Upper lobe of right lung (tissue), 1 donor: ENCODE results near the gene LTB4R. TPM values are rescaled to one million over a fixed set of nuclear protein-coding genes. Genes with fewer than 3 reads are reported as not detected.

Experiments used
- ATAC-seq: fragments of 200-7000 bp; cut with Tn5 transposase; one replicate; pipeline ENCODE4 v1.9.1; 2020; ENCODE audit warnings: mild to moderate bottlenecking, moderate library complexity
- DNase-seq: peaks from one replicate; pipeline ENCODE4 v3.0.0-alpha.2; 2020
- H3K27ac ChIP-seq: fragments of 200-600 bp; one replicate; pipeline ENCODE4 v1.8.0; 2022
- H3K27me3 ChIP-seq: fragments of 200-600 bp; one replicate; pipeline ENCODE4 v1.8.0; 2022; ENCODE audit warnings: mild to moderate bottlenecking
- H3K36me3 ChIP-seq: fragments of 200-600 bp; one replicate; pipeline ENCODE4 v1.8.0; 2022
- H3K4me1 ChIP-seq: fragments of 200-600 bp; one replicate; pipeline ENCODE4 v1.8.0; 2022
- H3K4me3 ChIP-seq: fragments of 200-600 bp; one replicate; pipeline ENCODE4 v1.8.0; 2022; ENCODE audit warnings: mild to moderate bottlenecking
- H3K9me3 ChIP-seq: fragments of 200-600 bp; one replicate; pipeline ENCODE4 v1.8.0; 2022
- intact Hi-C: fragments of 100-400 bp; cut with DNase I; formaldehyde crosslinking; loops from one replicate; pipeline ENCODE4 v1.11.0; 2022
- total RNA-seq: library from RNA; stranded (reverse); fragmentation: NEBNext Ultra II Directional; extraction: Animal tissue kit (Norgen Biotek cat#: 25700); gene quantifications from one replicate; pipeline ENCODE4 v1.2.1, GENCODE V29; 2021
- TF ChIP-seq, protein P1 (sequence below): fragments of 200-600 bp; IDR thresholded peaks from one replicate; pipeline ENCODE4 v1.8.0; 2022; ENCODE audit warnings: antibody characterized with exemption
- donor health status: DM: no; HTN: yes; CAD: no; lungs with severe emphysema.

Gene LTB4R
- total RNA-seq, 1 donor from 2014 or later, result 9.8 TPM

DNA sequence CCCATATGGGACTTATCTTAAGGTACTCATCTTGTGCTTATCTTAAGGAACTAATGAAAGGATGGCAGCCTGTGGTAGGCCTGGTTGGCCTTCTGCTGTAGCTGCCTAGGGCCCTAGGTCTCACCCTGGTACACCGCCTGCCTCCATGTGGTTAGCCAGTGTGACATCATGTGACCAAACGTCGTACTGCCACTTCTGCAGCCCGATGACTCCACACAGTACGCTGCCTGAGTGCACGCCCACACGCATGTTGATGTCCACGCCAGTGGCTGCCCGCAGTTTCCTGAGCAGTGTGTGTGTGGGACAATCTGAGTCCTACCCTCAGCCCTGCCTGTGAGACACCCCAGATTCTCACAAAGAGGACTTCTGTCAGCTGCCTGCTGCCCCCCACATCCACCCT, 18.4 kb downstream of the LTB4R start:
- TF ChIP-seq, protein P1, sequence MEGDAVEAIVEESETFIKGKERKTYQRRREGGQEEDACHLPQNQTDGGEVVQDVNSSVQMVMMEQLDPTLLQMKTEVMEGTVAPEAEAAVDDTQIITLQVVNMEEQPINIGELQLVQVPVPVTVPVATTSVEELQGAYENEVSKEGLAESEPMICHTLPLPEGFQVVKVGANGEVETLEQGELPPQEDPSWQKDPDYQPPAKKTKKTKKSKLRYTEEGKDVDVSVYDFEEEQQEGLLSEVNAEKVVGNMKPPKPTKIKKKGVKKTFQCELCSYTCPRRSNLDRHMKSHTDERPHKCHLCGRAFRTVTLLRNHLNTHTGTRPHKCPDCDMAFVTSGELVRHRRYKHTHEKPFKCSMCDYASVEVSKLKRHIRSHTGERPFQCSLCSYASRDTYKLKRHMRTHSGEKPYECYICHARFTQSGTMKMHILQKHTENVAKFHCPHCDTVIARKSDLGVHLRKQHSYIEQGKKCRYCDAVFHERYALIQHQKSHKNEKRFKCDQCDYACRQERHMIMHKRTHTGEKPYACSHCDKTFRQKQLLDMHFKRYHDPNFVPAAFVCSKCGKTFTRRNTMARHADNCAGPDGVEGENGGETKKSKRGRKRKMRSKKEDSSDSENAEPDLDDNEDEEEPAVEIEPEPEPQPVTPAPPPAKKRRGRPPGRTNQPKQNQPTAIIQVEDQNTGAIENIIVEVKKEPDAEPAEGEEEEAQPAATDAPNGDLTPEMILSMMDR, result no peak
- ATAC-seq (peak; percentile 70), DNase-seq (peak; percentile 89)
- H3K4me1 ChIP-seq, result peaks cover 59% of the 10 kb centered on the region
- H3K27ac ChIP-seq, result peak overlapping the region; percentile 51
- intact Hi-C loops, result loop anchor here (5.0 kb wide), 1 partner anchor 103 kb away; no protein-coding TSS in a partner anchor
- H3K36me3 ChIP-seq, result no peaks in the 10 kb centered on the region
- H3K27me3 ChIP-seq, result peaks cover 7% of the 10 kb centered on the region
- H3K4me3 ChIP-seq, result no peak overlapping the region
- no peaks in the 10 kb centered on the region for H3K9me3 ChIP-seq

DNA sequence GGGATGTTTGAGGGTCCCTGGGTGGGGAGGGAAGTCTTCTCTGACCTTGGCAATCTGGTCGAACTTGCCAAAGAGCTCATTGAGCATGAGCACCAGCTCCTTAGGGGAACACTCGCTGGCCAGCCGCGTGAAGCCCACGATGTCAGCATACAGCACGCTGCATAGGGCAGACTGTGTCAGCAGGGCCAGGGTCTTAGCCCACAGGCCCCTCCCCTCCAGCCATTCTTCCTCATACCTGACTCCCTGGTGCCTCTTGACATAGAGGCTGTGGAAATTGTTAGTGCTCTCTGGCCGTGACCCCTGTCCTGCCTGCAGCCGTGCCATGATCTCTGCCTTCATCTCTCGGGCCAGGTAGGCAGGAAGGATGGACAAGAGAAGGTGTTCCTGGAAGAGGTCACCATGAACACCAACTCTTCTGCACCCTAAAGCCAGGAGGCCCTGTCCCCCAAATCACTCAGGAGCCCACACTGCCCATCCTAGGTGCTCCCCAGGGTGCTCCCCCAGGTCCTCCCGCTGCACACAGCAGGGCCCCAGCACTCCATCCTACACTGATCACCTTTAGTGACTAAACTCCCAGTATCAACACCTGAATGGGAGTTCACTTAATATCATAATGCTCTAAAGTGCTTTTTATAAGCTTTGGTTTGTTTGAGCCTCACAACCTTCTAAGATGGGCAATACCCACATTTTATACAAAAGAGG, 19.8 kb downstream of the LTB4R start:
- Histone ChIP-seq H3K4me1 (peaks cover 70% of the 10 kb centered on the region), H3K27ac (no peak overlapping the region), H3K27me3 (peaks cover 10% of the 10 kb centered on the region), H3K36me3 (no peaks in the 10 kb centered on the region), H3K4me3 (no peak overlapping the region), H3K9me3 (no peaks in the 10 kb centered on the region)
- TF ChIP-seq, protein P1, result no peak
- intact Hi-C loops, result loop anchor here (5.0 kb wide), 1 partner anchor 101 kb away; no protein-coding TSS in a partner anchor
- DNase-seq (no peak), ATAC-seq (no peak)

DNA sequence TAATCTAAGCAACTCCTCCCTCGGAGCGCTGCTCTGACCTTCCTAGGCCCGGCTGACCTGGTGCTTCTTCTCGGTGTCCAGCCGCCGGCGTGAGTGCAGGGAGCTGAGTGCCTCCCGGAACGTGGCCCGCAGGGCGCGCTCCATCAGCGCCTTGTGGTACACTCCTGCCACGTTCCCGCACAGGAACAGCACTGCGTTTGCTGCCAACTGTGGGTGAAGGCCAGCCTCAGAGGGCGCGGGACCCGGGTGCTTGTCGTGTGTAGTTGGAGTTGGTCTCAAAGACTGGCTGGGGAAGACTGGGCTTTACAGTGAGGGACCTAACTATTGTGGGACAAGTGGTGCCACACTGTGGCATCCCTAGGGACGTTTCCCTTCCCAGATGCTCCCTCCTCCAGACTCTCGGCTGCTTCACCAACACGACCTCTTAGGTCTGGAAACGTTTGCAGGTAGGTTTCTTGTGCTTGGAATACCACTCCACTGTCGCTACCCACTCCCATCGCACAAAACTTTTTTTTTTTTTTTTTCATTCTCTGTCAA, 20.5 kb downstream of the LTB4R start:
- intact Hi-C loops, result loop anchor here (5.0 kb wide), 1 partner anchor 101 kb away; no protein-coding TSS in a partner anchor
- Histone ChIP-seq H3K27ac (no peak overlapping the region), H3K4me3 (no peak overlapping the region), H3K9me3 (no peaks in the 10 kb centered on the region), H3K4me1 (peaks cover 72% of the 10 kb centered on the region), H3K36me3 (no peaks in the 10 kb centered on the region), H3K27me3 (peaks cover 10% of the 10 kb centered on the region)
- ATAC-seq (no peak), DNase-seq (no peak)
- TF ChIP-seq, protein P1, result no peak

DNA sequence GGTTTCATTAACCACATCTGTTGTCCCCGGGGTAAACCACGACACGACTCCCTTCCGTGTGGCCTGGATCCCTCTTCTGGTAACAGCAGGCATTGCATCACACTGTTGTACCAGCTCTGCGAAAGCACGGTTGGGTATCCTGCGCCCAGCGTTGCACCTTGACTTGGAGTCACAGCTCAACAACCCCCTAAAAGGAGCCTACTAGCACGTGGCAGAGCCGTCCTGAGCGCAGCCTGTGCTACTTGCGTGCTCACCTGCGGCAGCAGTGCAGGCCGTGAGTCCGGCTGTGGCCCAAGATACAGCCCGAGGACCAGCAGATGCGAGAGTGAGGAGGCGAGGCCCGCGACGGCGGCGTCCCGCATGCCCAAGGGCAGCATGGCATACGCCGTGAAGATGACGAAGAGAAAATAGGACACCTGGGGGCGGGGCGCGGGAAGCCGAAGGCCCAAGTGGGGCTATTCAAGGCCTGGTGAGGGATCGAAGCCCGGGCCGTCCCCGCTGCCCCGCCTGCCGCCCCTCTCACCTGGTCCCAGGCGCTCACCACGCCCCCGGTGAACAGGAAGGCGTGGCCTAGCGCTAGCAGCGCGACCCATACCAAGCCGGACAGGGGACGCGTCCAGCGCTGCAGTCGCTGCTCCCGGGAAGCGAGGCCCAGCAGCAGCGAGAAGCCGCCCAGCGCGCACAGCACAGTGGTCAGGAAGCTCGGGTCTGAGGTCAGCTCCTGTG, 21.1 kb downstream of the LTB4R start:
- DNase-seq (peak; percentile 82), ATAC-seq (peak; percentile 73)
- no peaks in the 10 kb centered on the region for H3K36me3 ChIP-seq
- H3K27ac ChIP-seq, result no peak overlapping the region
- H3K4me3 ChIP-seq, result peak overlapping the region; percentile 37
- no peaks in the 10 kb centered on the region for H3K9me3 ChIP-seq
- peaks cover 10% of the 10 kb centered on the region for H3K27me3 ChIP-seq
- peaks cover 67% of the 10 kb centered on the region for H3K4me1 ChIP-seq
- TF ChIP-seq, protein P1, result peak; percentile 75
- intact Hi-C loops, result loop anchor here (5.0 kb wide), 1 partner anchor 100 kb away; no protein-coding TSS in a partner anchor

DNA sequence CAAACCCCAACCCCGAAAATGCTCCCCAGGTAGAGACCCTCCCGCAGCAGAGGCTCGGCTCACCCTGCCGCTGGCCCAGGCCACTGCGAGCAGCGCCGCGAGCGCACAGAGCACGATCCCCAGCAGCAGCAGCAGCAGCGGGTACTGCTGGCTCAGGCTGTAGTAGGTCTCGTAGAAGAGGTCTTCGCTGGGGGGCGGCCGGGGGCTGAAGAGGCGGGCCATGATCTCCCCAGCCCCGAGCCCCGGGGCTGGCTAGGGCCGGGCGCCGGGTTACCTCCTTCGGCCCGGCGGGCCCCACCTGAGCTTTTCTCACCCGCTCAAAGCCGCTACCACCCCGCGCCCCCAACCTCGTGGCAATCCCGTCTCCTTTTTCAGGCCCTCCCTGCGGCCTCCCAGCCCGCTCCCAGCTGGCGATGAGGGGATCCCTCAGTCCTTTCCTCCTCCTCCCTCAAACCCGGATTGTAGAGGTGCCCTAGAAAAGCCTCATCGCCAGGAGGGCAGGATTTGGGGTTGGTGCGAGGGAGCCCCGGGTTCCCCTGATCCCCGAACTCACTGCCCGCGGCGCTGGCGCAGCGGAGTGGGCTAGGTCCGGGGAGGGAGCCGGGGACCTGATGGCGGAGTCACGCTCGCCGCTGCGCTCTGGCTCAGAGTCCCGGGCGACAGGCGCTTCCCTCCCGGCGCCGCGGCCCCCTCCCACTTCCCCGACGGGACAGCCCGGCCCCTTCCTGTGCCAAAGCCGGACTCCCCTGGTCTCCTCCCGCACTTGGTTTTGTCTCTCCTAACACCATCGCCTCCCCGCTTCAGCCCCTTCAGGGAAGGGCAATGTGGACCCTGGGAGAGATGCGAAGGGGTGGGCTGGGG, 23.4 kb downstream of the LTB4R start, which contains the start of gene ADCY4:
Gene ADCY4 (minus strand): TSS at position 641 of the 861 bp plus-strand sequence. CDS start 419 bp downstream, at position 222.
- TF ChIP-seq, protein P1, result no peak
- H3K9me3 ChIP-seq, result no peaks in the 10 kb centered on the region
- peak within 1 kb of the TSS; percentile 51 for H3K4me3 ChIP-seq
- H3K27me3 ChIP-seq, result peaks cover 10% of the 10 kb centered on the region
- H3K27ac ChIP-seq, result peak within 1 kb of the TSS; percentile 79
- no peak for DNase-seq
- H3K36me3 ChIP-seq, result no peaks in the 10 kb centered on the region
- intact Hi-C loops, result loop anchor here (5.0 kb wide), 1 partner anchor 98 kb away; no protein-coding TSS in a partner anchor
- ATAC-seq, result no peak
- H3K4me1 ChIP-seq, result peaks cover 65% of the 10 kb centered on the region
